ENCODE data around the gene EXPH5. TPM values are rescaled to one million over a fixed set of nuclear protein-coding genes. Genes with fewer than 3 reads are reported as not detected.
A peak's percentile ranks its signal among the peaks of the same experiment; 100 is the strongest.

The EXPH5 gene
- total and polyA plus RNA-seq, 9 of the 15 experiments (the other 6 are each of a cell fraction or from before 2014, with no cell fraction given): 1.3 to 8.5 (median 4.8) TPM

DNA sequence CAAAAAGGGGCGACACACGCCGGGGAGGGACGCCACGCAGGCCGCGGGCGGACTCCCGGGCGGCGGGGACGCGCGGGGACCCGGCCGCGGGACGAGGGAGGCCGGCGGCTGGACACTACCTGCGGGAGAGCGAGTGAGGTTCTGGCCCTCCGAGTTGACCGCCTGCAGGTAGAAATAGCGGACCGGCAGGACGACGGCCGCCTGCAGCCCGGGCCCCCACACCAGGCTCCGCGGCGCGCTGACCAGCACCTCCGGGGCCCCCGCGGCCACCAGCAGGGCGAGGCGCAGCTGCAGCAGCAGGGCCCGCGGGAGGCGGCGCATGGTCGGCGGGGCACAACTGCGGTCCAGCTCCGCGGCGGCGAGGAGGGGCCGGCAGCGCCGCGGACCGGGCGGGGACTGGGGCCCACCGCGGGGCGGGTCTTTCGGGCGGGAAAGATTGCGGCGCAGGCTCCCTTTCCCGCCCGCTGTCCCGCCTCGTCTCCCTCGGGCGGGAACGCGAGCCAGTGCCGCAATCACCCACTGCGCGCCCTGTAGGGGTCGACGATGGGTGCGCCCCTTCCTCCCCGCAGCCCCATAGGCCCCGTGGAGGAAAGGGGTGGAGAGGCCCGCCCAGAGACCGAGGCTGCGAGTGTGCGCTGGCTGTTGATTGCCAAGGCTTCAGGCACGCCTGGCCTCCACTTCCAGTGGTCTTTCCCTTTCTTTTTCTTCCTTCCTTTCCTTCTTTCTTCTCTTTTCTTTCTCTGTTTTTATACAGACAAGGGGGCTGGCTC, 95.3 kb downstream of the EXPH5 start, which contains the start of gene POGLUT3 (continued):
- no peak for TF ChIP-seq HDAC6 (IDR thresholded peaks at IDR 0.05; ENCODE audit: low read depth, low read length)
- no peak for TF ChIP-seq KLF16 (IDR thresholded peaks at IDR 0.05)
- no peak for TF ChIP-seq ZNF445 (CRISPR knock-in tag; IDR thresholded peaks at IDR 0.05; ENCODE audit: low read depth)
- no peak for TF ChIP-seq HNRNPLL (IDR thresholded peaks at IDR 0.05; ENCODE audit: low read depth, low read length, poor library complexity, severe bottlenecking)
- TF ChIP-seq NCOA2 (IDR thresholded peaks at IDR 0.05; ENCODE audit: partially characterized antibody in 2 of 2): no peak
- TF ChIP-seq ZFP1 (CRISPR knock-in tag; IDR thresholded peaks at IDR 0.05): no peak
- TF ChIP-seq BCL6 (CRISPR knock-in tag; IDR thresholded peaks at IDR 0.05): no peak
- TF ChIP-seq ZNF311 (CRISPR knock-in tag; IDR thresholded peaks at IDR 0.05): no peak
- no peak for TF ChIP-seq HNRNPH1 (optimal IDR thresholded peaks at IDR 0.05; ENCODE audit: low read depth, low read length)
- TF ChIP-seq PML (IDR thresholded peaks at IDR 0.05; ENCODE audit: low read length): no peak
- TF ChIP-seq POLR2G (IDR thresholded peaks at IDR 0.05; ENCODE audit: low read depth, low read length): peak; percentile 96
- no peak for TF ChIP-seq POLR2AphosphoS5 (IDR thresholded peaks at IDR 0.05; ENCODE audit: control insufficient read depth, insufficient read depth, low read depth, low read length)
- TF ChIP-seq, protein P1, sequence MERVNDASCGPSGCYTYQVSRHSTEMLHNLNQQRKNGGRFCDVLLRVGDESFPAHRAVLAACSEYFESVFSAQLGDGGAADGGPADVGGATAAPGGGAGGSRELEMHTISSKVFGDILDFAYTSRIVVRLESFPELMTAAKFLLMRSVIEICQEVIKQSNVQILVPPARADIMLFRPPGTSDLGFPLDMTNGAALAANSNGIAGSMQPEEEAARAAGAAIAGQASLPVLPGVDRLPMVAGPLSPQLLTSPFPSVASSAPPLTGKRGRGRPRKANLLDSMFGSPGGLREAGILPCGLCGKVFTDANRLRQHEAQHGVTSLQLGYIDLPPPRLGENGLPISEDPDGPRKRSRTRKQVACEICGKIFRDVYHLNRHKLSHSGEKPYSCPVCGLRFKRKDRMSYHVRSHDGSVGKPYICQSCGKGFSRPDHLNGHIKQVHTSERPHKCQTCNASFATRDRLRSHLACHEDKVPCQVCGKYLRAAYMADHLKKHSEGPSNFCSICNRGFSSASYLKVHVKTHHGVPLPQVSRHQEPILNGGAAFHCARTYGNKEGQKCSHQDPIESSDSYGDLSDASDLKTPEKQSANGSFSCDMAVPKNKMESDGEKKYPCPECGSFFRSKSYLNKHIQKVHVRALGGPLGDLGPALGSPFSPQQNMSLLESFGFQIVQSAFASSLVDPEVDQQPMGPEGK (CRISPR knock-in tag; IDR thresholded peaks at IDR 0.05; ENCODE audit: borderline replicate concordance): no peak
- TF ChIP-seq ARHGAP35 (IDR thresholded peaks at IDR 0.05; ENCODE audit: partially characterized antibody): no peak
- no peak for TF ChIP-seq RBM17 (IDR thresholded peaks at IDR 0.05; ENCODE audit: borderline replicate concordance, low read depth, low read length)
- TF ChIP-seq, protein P2, sequence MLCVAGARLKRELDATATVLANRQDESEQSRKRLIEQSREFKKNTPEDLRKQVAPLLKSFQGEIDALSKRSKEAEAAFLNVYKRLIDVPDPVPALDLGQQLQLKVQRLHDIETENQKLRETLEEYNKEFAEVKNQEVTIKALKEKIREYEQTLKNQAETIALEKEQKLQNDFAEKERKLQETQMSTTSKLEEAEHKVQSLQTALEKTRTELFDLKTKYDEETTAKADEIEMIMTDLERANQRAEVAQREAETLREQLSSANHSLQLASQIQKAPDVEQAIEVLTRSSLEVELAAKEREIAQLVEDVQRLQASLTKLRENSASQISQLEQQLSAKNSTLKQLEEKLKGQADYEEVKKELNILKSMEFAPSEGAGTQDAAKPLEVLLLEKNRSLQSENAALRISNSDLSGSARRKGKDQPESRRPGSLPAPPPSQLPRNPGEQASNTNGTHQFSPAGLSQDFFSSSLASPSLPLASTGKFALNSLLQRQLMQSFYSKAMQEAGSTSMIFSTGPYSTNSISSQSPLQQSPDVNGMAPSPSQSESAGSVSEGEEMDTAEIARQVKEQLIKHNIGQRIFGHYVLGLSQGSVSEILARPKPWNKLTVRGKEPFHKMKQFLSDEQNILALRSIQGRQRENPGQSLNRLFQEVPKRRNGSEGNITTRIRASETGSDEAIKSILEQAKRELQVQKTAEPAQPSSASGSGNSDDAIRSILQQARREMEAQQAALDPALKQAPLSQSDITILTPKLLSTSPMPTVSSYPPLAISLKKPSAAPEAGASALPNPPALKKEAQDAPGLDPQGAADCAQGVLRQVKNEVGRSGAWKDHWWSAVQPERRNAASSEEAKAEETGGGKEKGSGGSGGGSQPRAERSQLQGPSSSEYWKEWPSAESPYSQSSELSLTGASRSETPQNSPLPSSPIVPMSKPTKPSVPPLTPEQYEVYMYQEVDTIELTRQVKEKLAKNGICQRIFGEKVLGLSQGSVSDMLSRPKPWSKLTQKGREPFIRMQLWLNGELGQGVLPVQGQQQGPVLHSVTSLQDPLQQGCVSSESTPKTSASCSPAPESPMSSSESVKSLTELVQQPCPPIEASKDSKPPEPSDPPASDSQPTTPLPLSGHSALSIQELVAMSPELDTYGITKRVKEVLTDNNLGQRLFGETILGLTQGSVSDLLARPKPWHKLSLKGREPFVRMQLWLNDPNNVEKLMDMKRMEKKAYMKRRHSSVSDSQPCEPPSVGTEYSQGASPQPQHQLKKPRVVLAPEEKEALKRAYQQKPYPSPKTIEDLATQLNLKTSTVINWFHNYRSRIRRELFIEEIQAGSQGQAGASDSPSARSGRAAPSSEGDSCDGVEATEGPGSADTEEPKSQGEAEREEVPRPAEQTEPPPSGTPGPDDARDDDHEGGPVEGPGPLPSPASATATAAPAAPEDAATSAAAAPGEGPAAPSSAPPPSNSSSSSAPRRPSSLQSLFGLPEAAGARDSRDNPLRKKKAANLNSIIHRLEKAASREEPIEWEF (CRISPR knock-in tag; IDR thresholded peaks at IDR 0.05): no peak
- TF ChIP-seq, protein P3, sequence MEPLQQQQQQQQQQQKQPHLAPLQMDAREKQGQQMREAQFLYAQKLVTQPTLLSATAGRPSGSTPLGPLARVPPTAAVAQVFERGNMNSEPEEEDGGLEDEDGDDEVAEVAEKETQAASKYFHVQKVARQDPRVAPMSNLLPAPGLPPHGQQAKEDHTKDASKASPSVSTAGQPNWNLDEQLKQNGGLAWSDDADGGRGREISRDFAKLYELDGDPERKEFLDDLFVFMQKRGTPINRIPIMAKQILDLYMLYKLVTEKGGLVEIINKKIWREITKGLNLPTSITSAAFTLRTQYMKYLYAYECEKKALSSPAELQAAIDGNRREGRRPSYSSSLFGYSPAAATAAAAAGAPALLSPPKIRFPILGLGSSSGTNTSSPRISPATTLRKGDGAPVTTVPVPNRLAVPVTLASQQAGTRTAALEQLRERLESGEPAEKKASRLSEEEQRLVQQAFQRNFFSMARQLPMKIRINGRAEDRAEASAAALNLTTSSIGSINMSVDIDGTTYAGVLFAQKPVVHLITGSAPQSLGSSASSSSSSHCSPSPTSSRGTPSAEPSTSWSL (CRISPR knock-in tag; IDR thresholded peaks at IDR 0.05; ENCODE audit: borderline replicate concordance): no peak
- TF ChIP-seq ZNF780A (CRISPR knock-in tag; IDR thresholded peaks at IDR 0.05): no peak
- no peak for TF ChIP-seq GTF2F1 (IDR thresholded peaks at IDR 0.05; ENCODE audit: low read depth, low read length)
- peak; percentile 34; the same call in 1 of the 2 replicates for TF ChIP-seq KLF13 (tag; IDR thresholded peaks at IDR 0.05; ENCODE audit: borderline replicate concordance, low read depth)
